ENCODE measurements around the gene ZNF575. TPM values are rescaled to one million over a fixed set of nuclear protein-coding genes. Genes with fewer than 3 reads are reported as not detected.
A peak's percentile ranks its signal among the peaks of the same experiment; 100 is the strongest.

Gene ZNF575
- total and polyA plus RNA-seq, 9 donors, result 1.2 to 5.9 (median 2.8) TPM

DNA sequence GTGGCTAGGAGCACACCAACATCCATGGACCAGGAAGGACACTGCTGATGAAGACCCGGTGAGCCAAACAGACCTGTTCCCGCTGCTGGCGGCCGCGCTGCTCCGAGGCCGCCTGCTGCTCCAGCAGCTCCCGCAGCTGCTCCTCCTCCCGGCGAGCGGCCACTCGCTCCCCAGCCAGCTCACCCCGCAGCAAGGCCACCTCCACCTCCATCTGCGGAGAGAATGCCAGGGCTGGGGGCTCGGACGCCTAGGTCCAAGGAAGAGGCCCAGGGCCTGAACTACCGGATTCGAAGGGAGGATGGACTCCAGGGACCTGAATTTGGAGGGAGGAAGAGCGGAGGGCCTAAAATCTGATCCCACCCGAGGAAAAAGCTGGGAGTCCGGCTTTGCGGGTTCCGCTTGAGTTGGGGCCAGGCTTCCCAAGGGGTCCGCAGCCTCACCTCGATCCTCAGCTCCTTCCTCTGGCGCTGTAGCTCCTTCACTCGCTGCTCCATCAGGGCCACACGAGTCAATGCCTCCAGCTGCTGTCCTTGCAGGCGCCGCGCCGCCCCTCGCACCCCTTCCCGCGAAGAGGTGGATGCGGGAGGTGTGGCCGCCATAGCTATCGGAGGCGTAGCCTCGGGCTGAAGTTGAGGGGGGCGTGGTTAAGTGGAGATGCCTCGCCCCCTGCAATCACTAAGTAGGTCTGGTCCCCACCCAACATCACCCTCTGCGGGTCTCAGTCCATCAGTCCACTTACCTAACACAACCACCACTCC is 31.1 kb upstream of the ZNF575 start:
- Histone ChIP-seq H3K27me3 (no peaks in the 10 kb centered on the region), H3K4me1 (ENCODE audit: insufficient read depth) (peaks cover 2% of the 10 kb centered on the region), H3K27ac (no peak overlapping the region), H3K9me3 (no peaks in the 10 kb centered on the region), H3K36me3 (no peaks in the 10 kb centered on the region), H3K4me3 (no peak overlapping the region)
- intact Hi-C loops (cut with DNase I), result loop anchor here in 1 of 4 donors (5.0 kb wide), 1 partner anchor 40 kb away; no protein-coding TSS in a partner anchor
- TF ChIP-seq EP300 (IDR thresholded peaks at IDR 0.05), result no peak
- TF ChIP-seq POLR2A (IDR thresholded peaks at IDR 0.05), result no peak
- TF ChIP-seq, protein P1, sequence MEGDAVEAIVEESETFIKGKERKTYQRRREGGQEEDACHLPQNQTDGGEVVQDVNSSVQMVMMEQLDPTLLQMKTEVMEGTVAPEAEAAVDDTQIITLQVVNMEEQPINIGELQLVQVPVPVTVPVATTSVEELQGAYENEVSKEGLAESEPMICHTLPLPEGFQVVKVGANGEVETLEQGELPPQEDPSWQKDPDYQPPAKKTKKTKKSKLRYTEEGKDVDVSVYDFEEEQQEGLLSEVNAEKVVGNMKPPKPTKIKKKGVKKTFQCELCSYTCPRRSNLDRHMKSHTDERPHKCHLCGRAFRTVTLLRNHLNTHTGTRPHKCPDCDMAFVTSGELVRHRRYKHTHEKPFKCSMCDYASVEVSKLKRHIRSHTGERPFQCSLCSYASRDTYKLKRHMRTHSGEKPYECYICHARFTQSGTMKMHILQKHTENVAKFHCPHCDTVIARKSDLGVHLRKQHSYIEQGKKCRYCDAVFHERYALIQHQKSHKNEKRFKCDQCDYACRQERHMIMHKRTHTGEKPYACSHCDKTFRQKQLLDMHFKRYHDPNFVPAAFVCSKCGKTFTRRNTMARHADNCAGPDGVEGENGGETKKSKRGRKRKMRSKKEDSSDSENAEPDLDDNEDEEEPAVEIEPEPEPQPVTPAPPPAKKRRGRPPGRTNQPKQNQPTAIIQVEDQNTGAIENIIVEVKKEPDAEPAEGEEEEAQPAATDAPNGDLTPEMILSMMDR (IDR thresholded peaks at IDR 0.05), result no peak
- DNase-seq, result peak in 3 of 5 donors; percentile 40 to 44 (median 40)
- WGBS, 3 donors, result 52 to 56% (median 54%) methylated on average over 43 of the region's 43 CpGs

DNA sequence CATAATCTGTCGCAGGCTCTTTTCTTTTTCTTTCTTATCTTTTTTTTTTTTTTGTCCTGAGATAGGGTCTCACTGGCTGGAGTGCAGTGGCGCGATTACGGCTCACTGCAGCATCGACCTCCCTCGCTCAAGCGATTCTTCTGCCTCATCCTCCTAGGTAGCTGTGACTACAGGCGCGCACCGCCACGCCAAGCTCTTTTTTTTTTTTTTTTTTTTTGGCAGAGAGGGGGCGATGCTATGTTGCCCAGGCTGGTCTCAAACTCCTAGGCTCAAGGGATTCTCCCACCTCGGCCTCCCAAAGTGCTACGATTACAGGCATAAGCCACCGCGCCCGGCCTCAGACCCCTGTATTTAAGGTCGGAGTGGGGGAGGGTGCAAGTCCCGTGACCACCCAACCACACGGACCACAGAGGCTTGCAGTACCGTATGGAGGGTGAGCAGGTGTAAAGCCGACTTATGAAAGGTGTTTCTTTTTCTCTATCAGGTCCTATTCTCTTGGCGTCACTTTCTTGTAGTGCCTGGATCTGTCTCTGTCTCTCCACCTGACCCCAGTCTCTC is 30.5 kb upstream of the ZNF575 start:
- intact Hi-C loops (cut with DNase I), result loop anchor here in 1 of 4 donors (5.0 kb wide), 1 partner anchor 40 kb away; no protein-coding TSS in a partner anchor
- Histone ChIP-seq H3K4me1 (ENCODE audit: insufficient read depth) (peaks cover 2% of the 10 kb centered on the region), H3K36me3 (no peaks in the 10 kb centered on the region), H3K9me3 (no peaks in the 10 kb centered on the region), H3K27ac (no peak overlapping the region), H3K4me3 (no peak overlapping the region), H3K27me3 (no peaks in the 10 kb centered on the region)
- TF ChIP-seq POLR2A (IDR thresholded peaks at IDR 0.05) (no peak), EP300 (IDR thresholded peaks at IDR 0.05) (no peak)
- TF ChIP-seq, protein P1 (IDR thresholded peaks at IDR 0.05), result no peak
- no peak for DNase-seq
- 70 to 77% (median 73%) methylated on average over 23 of the region's 23 CpGs for WGBS, 3 donors

DNA sequence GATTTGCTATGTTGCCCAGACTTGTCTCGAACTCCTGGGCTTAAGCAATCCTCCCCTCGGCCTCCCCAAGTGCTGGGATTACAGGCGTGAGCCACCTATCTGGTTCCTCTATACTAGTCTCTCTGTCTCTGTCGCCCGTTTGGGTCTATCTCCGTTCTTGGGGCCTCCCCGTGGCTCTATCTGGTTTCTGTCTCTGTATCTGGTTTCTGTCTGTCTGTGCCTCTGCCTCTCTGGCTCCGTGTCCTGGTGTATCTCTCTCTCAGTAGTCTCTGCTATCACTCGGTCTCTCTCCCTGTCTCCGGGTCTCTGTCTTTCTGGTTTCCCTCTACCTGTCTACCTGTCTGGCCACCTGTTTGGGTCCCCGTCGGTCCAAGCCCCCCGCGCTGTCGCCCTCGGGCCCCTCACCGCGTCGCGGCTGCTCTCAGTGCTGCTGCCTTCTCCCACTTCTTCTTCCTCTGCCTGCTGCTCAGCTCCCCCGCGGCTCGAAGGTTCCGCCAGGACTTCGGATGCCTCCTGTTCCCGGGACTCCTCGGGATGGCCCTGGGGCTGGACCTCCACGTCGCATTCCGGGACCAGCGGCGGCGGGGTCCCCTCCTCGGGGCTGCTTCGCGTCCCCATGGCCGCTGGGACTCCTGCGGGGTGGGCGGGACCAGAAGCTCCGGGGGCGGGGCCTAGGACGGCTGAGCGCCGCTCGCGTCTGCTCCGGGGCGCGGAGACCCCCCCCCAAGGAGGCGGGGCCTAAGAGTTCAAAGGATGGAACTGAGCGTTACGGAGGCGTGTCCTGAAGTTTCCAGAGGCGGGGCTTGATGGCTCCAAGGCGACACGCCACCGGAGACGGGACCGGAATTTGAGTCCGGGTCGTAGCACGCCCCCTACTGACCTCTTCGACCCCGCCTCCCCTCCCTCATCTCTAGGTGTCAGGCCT is 29.2 kb upstream of the ZNF575 start:
- Histone ChIP-seq H3K4me1 (ENCODE audit: insufficient read depth) (peaks cover 2% of the 10 kb centered on the region), H3K36me3 (no peaks in the 10 kb centered on the region), H3K27ac (peak overlapping the region; percentile 61 to 83), H3K27me3 (no peaks in the 10 kb centered on the region), H3K9me3 (no peaks in the 10 kb centered on the region), H3K4me3 (peak overlapping the region; percentile 80)
- TF ChIP-seq POLR2A (IDR thresholded peaks at IDR 0.05), result peak; percentile 46
- TF ChIP-seq, protein P1 (IDR thresholded peaks at IDR 0.05), result no peak
- 1% methylated on average over 51 to 64 of the region's 64 CpGs for WGBS, 3 donors
- intact Hi-C loops (cut with DNase I), result loop anchor here in 1 of 4 donors (5.0 kb wide), 1 partner anchor 41 kb away; no protein-coding TSS in a partner anchor
- peak; percentile 98 to 99 (median 99) for DNase-seq
